ENCODE measurements around the gene TMEM260.

- TF ChIP-seq NFIC (IDR thresholded peaks at IDR 0.05) (no peak), RAD21 (IDR thresholded peaks at IDR 0.05; ENCODE audit: low read depth) (no peak), EP300 (IDR thresholded peaks at IDR 0.05; ENCODE audit: borderline replicate concordance) (no peak), TEAD4 (IDR thresholded peaks at IDR 0.05) (no peak)
Measured at GRCh38 chr14:56552615-56553014, 27.0 kb upstream of the TMEM260 start.

Data from Ishikawa (cell line).